Measurements from ENCODE around the gene DPP4. TPM values are rescaled to one million over a fixed set of nuclear protein-coding genes. Genes with fewer than 3 reads are reported as not detected.

Gene DPP4
- total RNA-seq, 1 donor from 2014 or later: not detected

- Mint-ChIP-seq H3K36me3 (ENCODE audit: unreplicated experiment) (no peaks in the 10 kb centered on the region), H3K4me1 (ENCODE audit: unreplicated experiment) (no peaks in the 10 kb centered on the region), H3K27ac (ENCODE audit: unreplicated experiment) (no peak overlapping the region), H3K9me3 (ENCODE audit: unreplicated experiment) (no peaks in the 10 kb centered on the region), H3K4me3 (ENCODE audit: unreplicated experiment) (no peak overlapping the region), H3K27me3 (ENCODE audit: unreplicated experiment) (peaks cover 54% of the 10 kb centered on the region)
- peak; percentile 68 for TF ChIP-seq CTCF (IDR thresholded peaks at IDR 0.05)
- no peak for DNase-seq (ENCODE audit: extremely low spot score, unreplicated experiment)
These were observed 127.4 kb downstream of the DPP4 start for GRCh38 chr2:161946489-161947107.

- TF ChIP-seq CTCF (IDR thresholded peaks at IDR 0.05): no peak
- H3K4me1 Mint-ChIP-seq (ENCODE audit: unreplicated experiment): no peaks in the 10 kb centered on the region
- no peak for DNase-seq (ENCODE audit: extremely low spot score, unreplicated experiment)
- H3K4me3 Mint-ChIP-seq (ENCODE audit: unreplicated experiment): no peak overlapping the region
- no peak overlapping the region for H3K27ac Mint-ChIP-seq (ENCODE audit: unreplicated experiment)
- H3K36me3 Mint-ChIP-seq (ENCODE audit: unreplicated experiment): no peaks in the 10 kb centered on the region
- peaks cover 64% of the 10 kb centered on the region for H3K27me3 Mint-ChIP-seq (ENCODE audit: unreplicated experiment)
- H3K9me3 Mint-ChIP-seq (ENCODE audit: unreplicated experiment): no peaks in the 10 kb centered on the region
These were observed 131.0 kb downstream of the DPP4 start for GRCh38 chr2:161943011-161943410.

Other genes with a start within 250 kb of the DPP4 start
- 0.57 TPM in 1 of 2 replicates, not detected in the other for gene GCG, start 78.0 kb upstream of the DPP4 start, total RNA-seq
- gene FAP, start 169.2 kb upstream of the DPP4 start, total RNA-seq: 36.4 and 38.1 TPM in 2 replicates
- gene IFIH1, start 244.5 kb upstream of the DPP4 start, total RNA-seq: 5.4 and 6.4 TPM in 2 replicates